Loucy (cell line): ENCODE data around the gene AGPAT2.

Source experiments
- H2AFZ ChIP-seq: fragments of 200-600 bp; sonication (generic); 2 replicates; pipeline ENCODE4 v1.6.0; 2016; ENCODE audit warnings: antibody characterized with exemption, mild to moderate bottlenecking, low read length, moderate library complexity
- H3F3A ChIP-seq: fragments of 200-600 bp; 2 replicates; pipeline ENCODE4 v1.6.0; 2016; ENCODE audit warnings: antibody characterized with exemption, low read depth, mild to moderate bottlenecking
- H3K27me3 ChIP-seq: fragments of 200-600 bp; sonication (generic); 2 replicates; pipeline ENCODE4 v1.6.1; 2014; ENCODE audit warnings: low read length, mild to moderate bottlenecking; ENCODE audit not compliant: insufficient read depth, poor library complexity, severe bottlenecking
- H3K36me3 ChIP-seq: fragments of 200-600 bp; sonication (generic); 2 replicates; pipeline ENCODE4 v1.6.1; 2016; ENCODE audit warnings: low read length; ENCODE audit not compliant: insufficient read depth
- H3K4me1 ChIP-seq: fragments of 200-600 bp; sonication (generic); 2 replicates; pipeline ENCODE4 v1.5.1; 2014; ENCODE audit warnings: low read length, mild to moderate bottlenecking; ENCODE audit not compliant: insufficient read depth, poor library complexity, severe bottlenecking
- H3K4me2 ChIP-seq: fragments of 200-600 bp; sonication (generic); 2 replicates; pipeline ENCODE4 v1.6.0; 2014; ENCODE audit warnings: antibody characterized with exemption, low read length, low read depth, mild to moderate bottlenecking; ENCODE audit not compliant: poor library complexity, severe bottlenecking
- H3K4me3 ChIP-seq: fragments of 200-600 bp; sonication (generic); 2 replicates; pipeline ENCODE4 v1.5.1; 2014; ENCODE audit warnings: low read length, mild to moderate bottlenecking, mixed read lengths; ENCODE audit not compliant: poor library complexity, severe bottlenecking
- H3K79me2 ChIP-seq: fragments of 200-600 bp; sonication (generic); 2 replicates; pipeline ENCODE4 v1.6.1; 2014; ENCODE audit warnings: low read length; ENCODE audit not compliant: insufficient read depth
- H3K9ac ChIP-seq: fragments of 200-600 bp; sonication (generic); 2 replicates; pipeline ENCODE4 v1.6.0; 2014; ENCODE audit warnings: mild to moderate bottlenecking, low read depth, low read length, moderate library complexity; ENCODE audit not compliant: poor library complexity, severe bottlenecking
- H3K9me2 ChIP-seq: fragments of 200-600 bp; sonication (generic); replicated peaks from 2 replicates; pipeline ENCODE4 v1.6.1; 2016; ENCODE audit warnings: low read depth, low read length, mixed read lengths
- H3K9me3 ChIP-seq: fragments of 200-600 bp; sonication (generic); 2 replicates; pipeline ENCODE4 v1.6.1; 2014; ENCODE audit warnings: mild to moderate bottlenecking, antibody characterized with exemption, low read length, low read depth; ENCODE audit not compliant: insufficient read depth
- H4K20me1 ChIP-seq: fragments of 200-600 bp; sonication (generic); 2 replicates; pipeline ENCODE4 v1.6.0; 2014; ENCODE audit warnings: antibody characterized with exemption, low read length, mild to moderate bottlenecking; ENCODE audit not compliant: insufficient read depth, poor library complexity, severe bottlenecking
- CTCF ChIP-seq: fragments of 200-600 bp; sonication (generic); conservative IDR thresholded peaks from 2 replicates; pipeline ENCODE4 v1.5.1; 2014; ENCODE audit warnings: mild to moderate bottlenecking, antibody characterized with exemption, low read length
- EZH2phosphoT487 ChIP-seq: fragments of 200-600 bp; IDR thresholded peaks from 2 replicates; pipeline ENCODE4 v1.6.1; 2018; ENCODE audit warnings: antibody characterized with exemption, mild to moderate bottlenecking, moderate library complexity, borderline replicate concordance

AGPAT2 gene

GRCh38 chr9:136683755-136684154 lies 3.5 kb downstream of the AGPAT2 start:
- peaks cover 25% of the 10 kb centered on the region for H3K4me1 ChIP-seq
- H3K9me3 ChIP-seq = no peaks in the 10 kb centered on the region
- TF ChIP-seq EZH2phosphoT487 (no peak), CTCF (no peak)
- H3F3A ChIP-seq = no peaks in the 10 kb centered on the region
- H4K20me1 ChIP-seq = peaks cover 26% of the 10 kb centered on the region
- peaks cover 50% of the 10 kb centered on the region for H3K79me2 ChIP-seq
- H2AFZ ChIP-seq = no peak overlapping the region
- no peak overlapping the region for H3K4me3 ChIP-seq
- peak overlapping the region; percentile 92 for H3K4me2 ChIP-seq
- no peaks in the 10 kb centered on the region for H3K9me2 ChIP-seq
- no peaks in the 10 kb centered on the region for H3K36me3 ChIP-seq
- no peaks in the 10 kb centered on the region for H3K27me3 ChIP-seq
- H3K9ac ChIP-seq = peak overlapping the region; percentile 96

- Histone ChIP-seq H3K9me3 (no peaks in the 10 kb centered on the region), H4K20me1 (peaks cover 26% of the 10 kb centered on the region), H3K4me3 (no peak overlapping the region), H3K36me3 (no peaks in the 10 kb centered on the region), H3K79me2 (peaks cover 50% of the 10 kb centered on the region), H3K27me3 (no peaks in the 10 kb centered on the region), H3K9ac (peak overlapping the region; percentile 96), H3K9me2 (no peaks in the 10 kb centered on the region), H3F3A (no peaks in the 10 kb centered on the region), H3K4me2 (no peak overlapping the region), H3K4me1 (peaks cover 25% of the 10 kb centered on the region), H2AFZ (no peak overlapping the region)
- TF ChIP-seq CTCF (no peak), EZH2phosphoT487 (no peak)
Observed at GRCh38 chr9:136683173-136683745, 4.0 kb downstream of the AGPAT2 start.

- Histone ChIP-seq H3K4me1 (peaks cover 25% of the 10 kb centered on the region), H3K79me2 (peaks cover 50% of the 10 kb centered on the region), H3K4me3 (no peak overlapping the region), H3K4me2 (no peak overlapping the region), H2AFZ (no peak overlapping the region), H3K9me2 (no peaks in the 10 kb centered on the region), H3K9me3 (no peaks in the 10 kb centered on the region), H4K20me1 (peaks cover 26% of the 10 kb centered on the region), H3F3A (no peaks in the 10 kb centered on the region), H3K36me3 (no peaks in the 10 kb centered on the region), H3K9ac (no peak overlapping the region), H3K27me3 (no peaks in the 10 kb centered on the region)
- TF ChIP-seq EZH2phosphoT487 (no peak), CTCF (no peak)
Observed at GRCh38 chr9:136682710-136683109, 4.5 kb downstream of the AGPAT2 start.
